GM10248 (cell line): ENCODE data around the gene EDEM1.

Source experiments
- CTCF ChIA-PET: fragments of 300-600 bp; sonication (Branson Sonifier 250); formaldehyde crosslinking; extraction: SDS; loops from one replicate; lab custom pipeline; 2021; ENCODE audit warnings: antibody characterized with exemption; lab: Yijun Ruan, JAX
- POLR2A ChIA-PET: fragments of 350-650 bp; sonication (Branson Sonifier 250); formaldehyde crosslinking; extraction: SDS; loops from one replicate; lab custom pipeline; 2020; ENCODE audit warnings: antibody characterized with exemption; lab: Yijun Ruan, JAX
- DNase-seq: peaks from one replicate; pipeline ENCODE4 v3.0.0; 2012; ENCODE audit errors: extremely low spot score
- CTCF ChIP-seq: IDR thresholded peaks from 2 replicates; pipeline ENCODE4 v1.5.1; 2012; ENCODE audit warnings: mild to moderate bottlenecking, low read depth; ENCODE audit errors: extremely low read depth, missing control alignments, control extremely low read depth

EDEM1 gene

GRCh38 chr3:5227812-5228211, 40.3 kb downstream of the EDEM1 start:
- ChIA-PET CTCF (interaction anchor here (1.0 to 1.9 kb wide), 8 partner anchors 9 to 1914 kb away, joined by 3 to 10 read pairs (median 4); no protein-coding TSS in a partner anchor), POLR2A (no interaction called here)
- no peak for TF ChIP-seq CTCF
- DNase-seq, result no peak

DNA sequence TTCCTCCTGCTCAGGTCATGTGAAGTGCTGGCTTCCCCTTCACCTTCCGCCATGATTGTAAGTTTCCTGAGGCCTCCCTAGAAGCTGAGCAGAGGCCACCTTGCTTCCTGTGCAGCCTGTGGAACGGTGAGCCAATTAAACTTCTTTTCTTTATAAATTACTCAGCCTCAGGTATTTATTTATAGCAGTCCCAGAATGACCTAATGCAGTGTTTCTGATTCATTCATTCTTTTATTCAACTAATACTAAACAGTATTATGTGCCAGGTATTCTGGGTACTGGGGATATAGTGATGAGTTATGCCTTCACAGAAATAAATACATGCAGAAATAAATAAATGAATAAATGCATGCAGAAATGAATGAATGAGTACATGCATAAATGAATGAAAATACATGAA, 41.9 kb downstream of the EDEM1 start:
- no peak for DNase-seq
- POLR2A ChIA-PET, result no interaction called here
- CTCF ChIA-PET, result no interaction called here
- no peak for TF ChIP-seq CTCF

DNA sequence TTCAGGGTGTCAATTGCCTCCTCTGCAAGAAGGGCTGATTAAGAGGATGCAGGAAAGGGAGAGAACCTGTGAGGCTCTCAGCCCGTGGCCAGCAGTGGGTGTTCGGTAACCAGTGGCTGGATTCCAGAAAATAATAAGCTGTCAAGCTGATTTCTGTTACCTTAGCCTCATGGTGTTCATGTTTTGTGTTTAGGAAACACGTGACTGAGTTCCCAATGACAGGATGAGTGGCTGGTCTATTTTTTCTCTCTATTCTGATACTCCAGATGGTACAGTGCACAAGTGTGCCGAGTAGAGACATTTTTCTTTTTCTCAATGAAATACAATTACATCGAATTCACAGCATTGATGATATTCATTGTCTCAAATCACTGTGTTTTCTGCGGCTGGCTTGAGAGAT, 43.6 kb downstream of the EDEM1 start:
- no peak for TF ChIP-seq CTCF
- ChIA-PET CTCF (no interaction called here), POLR2A (no interaction called here)
- DNase-seq, result no peak

DNA sequence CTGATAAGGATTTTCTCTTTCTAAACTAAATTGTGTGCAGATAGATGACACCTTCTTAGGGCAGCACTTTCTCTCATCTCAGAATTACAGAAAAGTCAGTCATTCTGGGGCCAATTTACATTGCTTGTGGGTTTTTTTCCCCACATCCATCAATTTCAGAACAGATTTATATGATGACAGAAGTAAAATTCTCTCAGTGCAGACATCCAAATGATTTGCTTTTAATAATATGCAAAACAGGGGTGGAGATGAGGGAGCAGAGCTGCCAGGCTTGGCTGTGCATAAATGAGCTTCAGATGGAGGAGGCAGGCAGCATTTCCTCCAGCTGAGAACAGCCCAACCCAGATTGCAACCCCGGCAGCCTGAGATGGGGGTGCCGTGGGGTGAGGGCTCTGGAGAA, 44.0 kb downstream of the EDEM1 start:
- CTCF ChIA-PET, result no interaction called here
- POLR2A ChIA-PET, result no interaction called here
- no peak for TF ChIP-seq CTCF
- DNase-seq, result no peak

- ChIA-PET CTCF (interaction anchor here (1.9 to 3.0 kb wide), 2 partner anchors 10 to 13 kb away, joined by 5 to 14 read pairs; no protein-coding TSS in a partner anchor), POLR2A (no interaction called here)
- TF ChIP-seq CTCF, result no peak
- no peak for DNase-seq
Observed at GRCh38 chr3:5232570-5232969, 45.1 kb downstream of the EDEM1 start.

DNA sequence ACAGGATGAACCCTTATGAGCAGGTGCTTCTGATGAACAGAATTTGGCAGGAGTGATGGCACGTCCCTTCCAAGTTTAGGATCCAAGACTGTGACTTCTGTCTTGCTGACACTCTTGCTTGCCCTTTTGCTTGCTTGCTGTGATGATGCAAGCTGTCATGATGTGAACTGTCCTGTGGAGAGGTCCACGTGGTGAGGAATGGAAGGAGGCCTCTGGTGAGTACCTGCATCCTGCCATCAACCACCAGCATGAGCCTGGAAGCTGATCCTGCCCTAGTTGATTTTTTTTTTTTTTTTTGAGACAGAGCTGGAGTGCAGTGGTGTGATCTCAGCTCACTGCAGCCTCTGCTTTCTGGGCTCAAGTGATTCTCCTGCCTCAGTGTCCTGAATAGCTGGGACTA, 45.5 kb downstream of the EDEM1 start:
- no peak for DNase-seq
- no peak for TF ChIP-seq CTCF
- ChIA-PET CTCF (interaction anchor here (1.9 to 3.0 kb wide), 2 partner anchors 11 to 13 kb away, joined by 5 to 14 read pairs; no protein-coding TSS in a partner anchor), POLR2A (interaction anchor here (0.5 kb wide), 1 partner anchor 44 kb away, joined by 3 read pairs; no protein-coding TSS in a partner anchor)
